GM18519 (cell line): Measurements from ENCODE around the gene HCRT.
"Not testable (repeated sequence)": the region's sequence is repeated elsewhere in the genome, so short reads cannot be mapped to it uniquely, and the experiment has no call there.

Source experiments
- ATAC-seq: cut with Tn5 transposase; IDR thresholded peaks from one replicate; pipeline ENCODE4 v1.9.1; 2021; ENCODE audit warnings: mild to moderate bottlenecking, moderate library complexity; ENCODE audit not compliant: unreplicated experiment, low FRiP score

Gene HCRT

GRCh38 chr17:42199416-42200011 lies 14.3 kb upstream of the HCRT start:
- no peak for ATAC-seq

GRCh38 chr17:42198897-42199296 lies 13.6 kb upstream of the HCRT start:
- no peak for ATAC-seq

GRCh38 chr17:42197564-42198156 lies 12.4 kb upstream of the HCRT start:
- ATAC-seq, result no peak

- no peak for ATAC-seq
Measured at GRCh38 chr17:42193969-42194899, 9.0 kb upstream of the HCRT start, which contains the start of gene GHDC. Gene GHDC (minus strand): TSS chr17:42194494. CDS start chr17:42193581, 913 bp downstream.

- no peak for ATAC-seq
Measured at GRCh38 chr17:42193216-42193968, 8.1 kb upstream of the HCRT start.

- no peak for ATAC-seq
Measured at GRCh38 chr17:42192189-42193126, 7.2 kb upstream of the HCRT start.

GRCh38 chr17:42191275-42191608 lies 6.0 kb upstream of the HCRT start:
- ATAC-seq, result no peak

- no peak for ATAC-seq
Measured at GRCh38 chr17:42190491-42191274, 5.4 kb upstream of the HCRT start.

- no peak for ATAC-seq
Measured at GRCh38 chr17:42189651-42189965, 4.4 kb upstream of the HCRT start.

GRCh38 chr17:42188749-42189650 lies 3.7 kb upstream of the HCRT start:
- no peak for ATAC-seq

GRCh38 chr17:42187833-42188232 lies 2.6 kb upstream of the HCRT start:
- ATAC-seq, result no peak

- not testable (repeated sequence) for ATAC-seq
Measured at GRCh38 chr17:42186191-42186590, 939 bp upstream of the HCRT start.

- no peak for ATAC-seq
Measured at GRCh38 chr17:42185621-42185930, 324 bp upstream of the HCRT start.

GRCh38 chr17:42183741-42184711 lies 1.2 kb downstream of the HCRT start:
- ATAC-seq, result no peak

GRCh38 chr17:42182927-42183734 lies 2.1 kb downstream of the HCRT start:
- no peak for ATAC-seq

- no peak for ATAC-seq
Measured at GRCh38 chr17:42181851-42182207, 3.4 kb downstream of the HCRT start.
